ENCODE measurements around the gene GNB4. TPM values are rescaled to one million over a fixed set of nuclear protein-coding genes. Genes with fewer than 3 reads are reported as not detected.

GNB4 gene
- polyA plus RNA-seq, 3 donors: 22.1 to 23.9 (median 23.1) TPM

DNA sequence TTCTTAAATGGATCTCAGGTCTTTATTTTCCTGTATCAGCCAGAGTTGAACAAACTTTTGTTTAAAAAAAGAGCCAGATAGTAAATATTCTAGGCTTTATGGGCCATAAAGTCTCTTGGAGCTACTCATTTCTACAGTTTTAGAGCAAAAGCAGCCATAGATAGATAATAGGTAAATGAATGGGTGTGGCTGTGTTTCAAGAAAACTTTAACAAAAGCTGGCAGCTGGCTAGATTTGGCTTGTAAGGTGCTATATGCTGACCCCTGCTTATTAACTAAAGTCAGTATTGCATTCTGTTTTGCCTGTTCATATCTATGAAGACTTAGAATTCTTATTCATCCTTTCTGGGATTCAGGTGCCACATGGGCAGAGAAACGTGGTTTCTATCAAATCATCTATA is 74.8 kb downstream of the GNB4 start:
- DNase-seq: no peak

DNA sequence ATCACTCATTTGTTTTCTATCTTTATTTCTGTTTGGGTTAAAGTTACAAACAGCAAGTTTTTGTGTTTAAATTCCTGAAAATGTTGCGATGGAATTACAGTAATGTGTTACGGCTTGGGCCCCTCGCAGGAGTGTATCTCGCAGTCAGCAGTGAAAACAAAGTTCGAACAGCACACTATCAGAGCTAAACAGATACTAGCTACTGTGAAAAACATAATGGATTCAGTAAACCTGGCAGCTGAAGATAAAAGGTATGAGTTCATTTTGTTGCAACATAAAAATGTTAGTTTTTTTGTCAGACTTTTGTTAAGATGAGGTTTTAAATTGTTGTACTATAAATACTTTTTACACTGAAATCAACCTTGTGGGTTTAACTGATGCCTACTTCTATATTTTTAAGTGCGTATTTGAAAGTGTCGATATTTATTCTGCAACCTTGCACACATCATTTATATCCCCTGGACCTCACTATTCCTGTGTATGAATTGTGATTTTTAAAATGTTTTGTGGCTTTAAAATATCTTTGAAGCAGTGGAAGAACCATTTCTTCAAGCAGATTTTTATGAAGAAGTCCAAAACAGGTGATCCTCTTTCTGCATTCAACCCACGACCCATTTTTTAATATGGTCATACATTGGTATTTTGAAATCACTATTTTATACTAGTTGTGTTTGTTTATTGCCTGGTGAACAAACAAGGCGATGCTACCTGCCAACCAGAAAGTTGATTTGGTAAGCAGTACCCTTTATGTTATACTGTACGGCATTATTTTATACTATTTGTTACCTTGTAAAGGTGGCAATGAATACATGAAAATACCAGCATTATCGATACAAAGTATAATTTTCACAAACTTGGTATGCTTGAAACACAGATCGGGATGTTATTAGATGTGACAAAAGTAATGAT is 75.9 kb downstream of the GNB4 start:
- no peak for DNase-seq

DNA sequence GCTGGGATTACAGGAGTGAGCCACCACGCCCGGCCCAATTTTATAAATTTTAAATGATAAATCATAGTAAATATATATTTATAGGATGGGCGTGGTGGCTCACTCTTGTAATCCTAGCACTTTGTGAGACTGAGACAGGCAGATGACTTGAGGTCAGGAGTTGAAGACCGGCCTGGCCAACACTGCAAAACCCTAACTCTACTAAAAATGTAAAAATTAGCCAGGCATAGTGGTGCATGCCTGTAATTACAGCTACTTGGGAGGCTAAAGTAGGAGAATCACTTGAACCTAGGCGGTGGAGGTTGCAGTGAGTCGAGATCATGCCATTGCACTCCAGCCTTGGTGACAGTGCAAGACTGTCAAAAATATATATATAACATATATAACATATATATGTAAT is 77.3 kb downstream of the GNB4 start:
- DNase-seq: no peak

- DNase-seq: no peak
Observed at GRCh38 chr3:179369621-179370020, 81.6 kb downstream of the GNB4 start.

DNA sequence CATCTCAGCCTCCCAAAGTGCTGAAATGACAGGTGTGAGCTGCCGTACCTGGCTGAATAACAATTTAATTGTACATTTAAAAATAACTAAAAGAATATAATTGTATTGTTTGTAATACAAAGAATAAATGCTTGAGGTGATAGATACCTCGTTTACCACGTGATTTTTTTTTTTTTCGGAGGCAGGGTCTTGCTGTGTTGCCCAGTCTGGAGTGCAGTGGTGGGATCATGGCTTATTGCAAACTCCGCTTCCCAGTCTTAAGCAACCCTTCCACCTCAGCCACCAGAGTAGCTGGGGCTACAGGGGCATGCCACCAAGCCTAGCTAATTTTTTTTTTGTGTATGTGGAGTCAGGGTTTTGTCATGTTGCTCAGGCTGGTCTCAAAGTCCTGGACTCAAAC is 87.9 kb downstream of the GNB4 start:
- no peak for DNase-seq

DNA sequence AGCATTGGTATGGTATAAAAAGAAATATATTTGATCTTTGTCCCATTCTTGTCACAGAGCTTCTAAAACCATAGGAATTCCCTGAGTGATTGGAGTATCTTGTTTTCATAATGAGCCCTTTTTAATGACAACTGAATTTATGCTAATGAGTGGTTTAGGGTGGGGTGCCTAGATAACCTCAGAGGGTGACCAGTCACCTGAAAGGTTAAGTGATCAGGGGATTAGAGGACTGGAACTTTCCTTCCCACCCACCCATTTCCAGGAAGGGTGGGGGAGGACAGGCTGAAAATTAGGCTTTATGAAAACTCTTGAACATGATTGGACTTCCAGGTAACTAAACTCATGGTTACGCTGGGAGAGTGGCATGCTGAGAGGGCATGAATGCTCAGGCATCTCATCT is 95.3 kb downstream of the GNB4 start:
- DNase-seq: no peak

- DNase-seq: no peak
Observed at GRCh38 chr3:179348325-179349013, 102.8 kb downstream of the GNB4 start.

- peak; percentile 97 for DNase-seq
Observed at GRCh38 chr3:179347345-179348194, 103.7 kb downstream of the GNB4 start, which contains the start of gene MFN1. Gene MFN1 (plus strand): TSS chr3:179347709. CDS start chr3:179348852, 1,143 bp downstream.

Other genes with a start within 250 kb of the GNB4 start
- gene KCNMB3, start 200.4 kb downstream of the GNB4 start, polyA plus RNA-seq (ENCODE audit: insufficient read length in 3 of 3): 1 to 10 TPM; 5.7 to 7.9 (median 7.4) TPM
- gene ZNF639, start 128.4 kb downstream of the GNB4 start, polyA plus RNA-seq (ENCODE audit: insufficient read length in 3 of 3): 10 to 100 TPM; 46.0 to 55.8 (median 55.0) TPM
- gene MFN1, start 103.8 kb downstream of the GNB4 start, polyA plus RNA-seq (ENCODE audit: insufficient read length in 3 of 3): 10 to 100 TPM; 48.6 to 76.9 (median 74.4) TPM
- 100 to 1,000 TPM in 2 of 3 donors, 10 to 100 TPM in 1; 93.8 to 114 (median 102) TPM for gene ACTL6A, start 111.5 kb upstream of the GNB4 start, polyA plus RNA-seq (ENCODE audit: insufficient read length in 3 of 3)
- gene MRPL47, start 153.2 kb upstream of the GNB4 start, polyA plus RNA-seq (ENCODE audit: insufficient read length in 3 of 3): 10 to 100 TPM; 53.5 to 61.9 (median 57.6) TPM
- gene NDUFB5, start 153.3 kb upstream of the GNB4 start, polyA plus RNA-seq (ENCODE audit: insufficient read length in 3 of 3): 100 to 1,000 TPM; 175 to 193 (median 177) TPM
- 10 to 100 TPM; 13.2 to 14.9 (median 13.7) TPM for gene USP13, start 201.6 kb upstream of the GNB4 start, polyA plus RNA-seq (ENCODE audit: insufficient read length in 3 of 3)

All from renal pelvis (tissue), 4 donors.